ENCODE data around the gene EXOC4.

Gene EXOC4

DNA sequence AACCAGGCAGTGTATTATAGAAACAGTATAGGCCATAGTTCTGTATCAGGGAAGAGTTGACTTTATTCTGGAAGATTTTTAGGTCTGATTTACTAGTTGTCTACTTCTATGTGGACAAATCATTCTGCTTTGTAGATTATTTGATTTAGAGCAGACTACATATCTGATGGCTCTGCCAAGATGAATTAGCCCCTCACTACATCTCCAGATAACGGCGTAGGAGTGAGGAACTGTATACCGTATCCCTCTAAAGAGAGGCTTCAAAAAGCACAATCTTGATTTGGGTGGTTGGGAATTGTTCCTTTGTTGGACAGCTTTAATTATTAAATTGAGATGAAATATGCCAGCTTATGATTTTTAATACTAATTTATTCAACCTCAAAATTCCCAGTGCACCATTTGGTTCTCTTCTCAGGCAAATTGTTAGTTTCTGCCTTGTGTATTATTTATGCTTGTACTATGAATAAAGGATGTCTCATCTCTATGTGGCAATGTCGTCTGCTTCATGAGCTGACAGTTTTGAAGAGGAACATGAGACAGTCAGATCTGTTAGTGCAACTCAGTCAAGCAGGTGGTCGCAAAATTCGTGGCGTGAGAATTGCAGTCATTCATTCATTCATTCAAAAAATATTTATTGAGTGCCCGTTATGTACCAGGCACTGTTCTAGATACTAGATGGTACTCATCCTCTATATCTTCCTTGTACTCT is 422.8 kb downstream of the EXOC4 start:
- DNase-seq (ENCODE audit: low read depth) = no peak

- no peak for DNase-seq (ENCODE audit: low read depth)
Measured at GRCh38 chr7:133676805-133677370, 424.0 kb downstream of the EXOC4 start.

DNA sequence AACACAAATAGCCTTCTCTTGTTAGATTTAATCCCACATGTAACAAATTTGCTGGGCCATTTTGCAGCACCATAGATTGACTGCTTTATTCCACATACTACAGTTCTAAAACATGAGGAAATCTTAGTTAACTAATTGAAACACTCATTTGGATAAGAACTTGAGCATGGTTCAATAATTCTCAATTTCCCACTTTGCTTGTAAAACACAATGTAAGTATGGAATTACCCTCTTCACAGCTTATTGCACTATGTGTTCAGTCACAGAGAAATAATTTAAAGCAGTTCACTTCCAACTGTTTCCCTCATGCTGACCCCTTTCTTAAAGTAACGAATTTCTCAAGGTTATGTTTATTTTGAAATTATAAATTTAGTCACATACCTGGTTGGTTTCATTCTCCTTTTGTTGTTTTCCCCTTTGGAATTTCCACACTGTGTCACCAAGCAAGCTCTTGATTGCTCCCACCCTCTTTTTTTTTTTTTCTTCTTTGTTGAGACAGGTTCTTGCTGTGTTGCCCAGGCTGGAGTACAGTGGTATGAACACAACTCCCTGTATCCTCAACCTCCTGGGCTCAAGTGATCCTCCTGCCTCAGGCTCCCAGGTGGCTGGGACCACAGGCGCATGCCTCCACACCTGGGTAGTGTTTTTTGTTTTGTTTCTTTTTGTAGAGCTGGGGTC is 425.4 kb downstream of the EXOC4 start:
- DNase-seq (ENCODE audit: low read depth) = no peak

DNA sequence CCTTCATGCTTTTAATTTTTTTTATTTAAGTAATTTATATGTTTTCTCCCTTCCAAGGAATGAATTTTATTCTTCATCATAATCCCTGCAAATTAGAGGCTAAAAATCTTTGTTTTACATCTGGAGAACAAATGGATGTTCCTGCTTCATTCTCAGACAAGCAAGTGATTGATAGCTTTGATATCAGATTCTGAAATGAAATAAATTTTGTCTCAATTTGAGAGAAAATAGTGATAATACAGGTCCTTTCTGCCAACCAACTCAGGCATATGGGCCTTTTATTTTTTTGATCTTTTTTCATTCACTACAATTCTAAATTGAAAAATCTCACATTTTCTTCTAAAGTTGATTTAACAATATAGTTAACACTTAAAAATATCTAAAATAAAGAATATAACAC is 427.1 kb downstream of the EXOC4 start:
- no peak for DNase-seq (ENCODE audit: low read depth)

GRCh38 chr7:133681529-133681928 is 428.7 kb downstream of the EXOC4 start:
- no peak for DNase-seq (ENCODE audit: low read depth)

DNA sequence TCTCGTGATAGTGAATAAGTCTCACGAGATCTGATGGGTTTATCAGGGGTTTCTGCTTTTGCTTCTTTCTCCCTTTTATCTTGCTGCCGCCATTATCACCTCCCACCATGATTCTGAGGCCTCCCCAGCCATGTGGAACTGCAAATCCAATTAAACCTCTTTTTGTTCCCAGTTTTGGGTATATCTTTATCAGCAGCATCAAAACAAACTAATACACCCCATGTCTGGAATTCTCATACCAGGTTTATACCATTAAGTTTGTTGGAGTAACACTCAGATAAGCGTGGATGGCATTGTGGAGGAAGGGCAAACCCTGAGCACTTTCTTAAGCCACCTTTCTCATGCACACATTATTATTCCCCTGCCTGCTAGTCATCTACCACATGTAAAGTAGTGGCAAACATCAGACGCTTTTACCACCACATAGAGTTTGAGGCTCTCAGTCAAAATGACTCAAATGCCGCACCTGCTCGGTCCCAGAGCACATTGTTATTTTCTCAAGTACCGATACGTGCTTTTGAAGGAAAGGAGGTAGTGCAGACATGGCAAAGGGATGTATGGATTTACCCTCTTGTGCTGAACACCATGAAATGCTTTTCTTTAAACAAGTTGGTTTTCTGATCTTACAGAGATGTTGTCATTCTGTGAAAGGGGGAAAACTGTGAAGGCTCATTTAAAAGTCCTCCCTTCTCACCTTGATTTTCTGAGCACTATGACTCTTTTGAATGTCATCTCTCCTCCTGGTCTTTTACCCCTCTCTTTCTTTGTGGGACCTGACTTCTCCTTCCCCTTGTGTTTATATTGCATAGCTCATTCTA is 429.7 kb downstream of the EXOC4 start:
- no peak for DNase-seq (ENCODE audit: low read depth)

- DNase-seq (ENCODE audit: low read depth) = no peak
Measured at GRCh38 chr7:133683182-133683454, 430.2 kb downstream of the EXOC4 start.

DNA sequence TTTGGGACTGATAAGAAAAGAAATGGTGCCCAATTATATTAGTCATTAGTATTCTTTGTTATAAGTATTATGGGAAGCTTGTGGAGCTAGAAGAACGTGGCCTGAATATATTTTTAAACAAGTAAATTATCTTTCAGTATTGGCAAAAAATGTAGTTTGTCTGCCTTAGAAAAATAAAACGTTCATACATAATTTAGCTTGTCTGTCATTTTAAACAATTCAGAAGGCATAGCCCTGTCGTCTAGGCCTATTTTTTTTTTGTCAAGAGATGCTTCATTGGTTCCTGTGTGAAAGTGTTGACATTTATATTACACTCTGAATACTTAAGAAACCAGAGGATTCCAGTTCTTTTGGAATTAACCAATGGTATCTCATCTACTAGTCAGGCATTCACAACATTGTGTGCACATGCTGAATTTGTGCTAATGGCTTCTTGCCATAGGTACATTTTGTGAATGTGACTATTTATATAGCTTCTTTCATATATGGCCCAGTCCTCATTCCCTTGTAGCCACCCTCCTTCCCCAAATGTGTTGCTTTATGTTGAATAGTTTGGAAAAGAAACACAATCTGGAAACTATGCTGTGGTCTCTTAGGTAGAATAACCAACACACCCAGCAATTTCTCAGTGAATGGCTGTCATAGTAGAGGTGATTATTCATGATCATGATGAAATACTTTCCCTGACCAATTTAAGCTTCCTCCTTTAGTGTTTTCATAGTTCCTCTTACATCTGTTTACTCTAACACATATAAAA is 435.8 kb downstream of the EXOC4 start:
- no peak for DNase-seq (ENCODE audit: low read depth)

GRCh38 chr7:133690740-133691139 is 437.9 kb downstream of the EXOC4 start:
- no peak for DNase-seq (ENCODE audit: low read depth)

GRCh38 chr7:133691727-133692610 is 439.1 kb downstream of the EXOC4 start:
- DNase-seq (ENCODE audit: low read depth) = no peak

DNA sequence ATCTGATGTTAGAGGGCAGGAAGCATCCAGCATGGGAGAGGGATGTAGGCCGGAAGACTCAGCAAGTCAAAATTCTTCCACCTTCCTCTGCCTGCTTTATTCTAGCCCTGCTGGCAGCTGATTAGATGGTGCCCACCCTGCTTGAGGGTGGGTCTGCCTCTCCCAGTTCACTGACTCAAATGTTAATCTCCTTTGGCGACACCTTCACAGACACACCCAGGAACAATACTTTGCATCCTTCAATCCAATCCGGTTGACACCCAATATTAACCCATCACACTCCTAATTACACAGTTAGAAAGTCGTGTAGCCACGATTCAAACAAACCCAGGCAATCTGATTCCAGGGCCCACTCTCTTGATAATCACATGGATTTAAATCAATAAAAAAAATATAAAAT is 440.4 kb downstream of the EXOC4 start:
- DNase-seq (ENCODE audit: low read depth) = no peak

DNA sequence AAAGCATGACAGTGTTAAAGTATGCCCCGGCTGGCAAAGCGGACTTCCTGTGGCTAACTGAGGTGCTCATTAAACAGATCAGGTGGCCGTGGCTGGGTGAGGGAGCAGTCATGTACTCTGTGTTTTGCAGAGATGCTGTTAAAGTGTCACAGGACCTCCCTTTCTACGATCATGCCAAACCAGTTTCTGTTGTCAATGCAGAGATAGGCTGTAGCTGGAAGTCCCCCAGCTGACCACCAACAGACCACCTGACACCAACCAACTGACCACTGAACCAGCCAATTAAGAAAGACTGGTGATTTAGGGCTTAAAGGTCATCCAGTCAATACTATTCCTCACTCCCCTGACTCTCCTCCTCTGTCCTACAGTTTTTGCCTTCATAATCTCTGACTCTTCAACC is 443.2 kb downstream of the EXOC4 start:
- no peak for DNase-seq (ENCODE audit: low read depth)

- DNase-seq (ENCODE audit: low read depth) = no peak
Measured at GRCh38 chr7:133697585-133697984, 444.7 kb downstream of the EXOC4 start.

DNA sequence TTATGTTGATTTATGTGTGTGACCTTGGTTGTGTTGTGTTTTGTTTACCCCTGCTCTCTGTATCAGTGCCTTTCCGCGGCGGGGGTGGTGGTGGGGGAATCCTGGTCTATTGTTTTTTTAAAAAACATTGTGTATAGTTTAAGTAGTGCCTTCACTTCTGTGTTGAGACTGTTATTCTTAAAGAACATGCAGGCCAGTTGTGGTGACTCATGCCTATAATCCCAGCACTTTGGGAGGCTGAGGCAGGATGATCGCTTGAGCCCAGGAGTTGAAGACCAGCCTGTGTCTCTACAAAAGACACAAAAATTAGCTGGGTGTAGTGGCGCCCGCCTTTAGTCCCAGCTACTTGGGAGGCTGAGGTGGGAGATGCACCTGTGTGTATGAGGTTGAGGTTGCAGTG is 445.2 kb downstream of the EXOC4 start:
- DNase-seq (ENCODE audit: low read depth) = no peak

- no peak for DNase-seq (ENCODE audit: low read depth)
Measured at GRCh38 chr7:133699386-133699785, 446.5 kb downstream of the EXOC4 start.

DNA sequence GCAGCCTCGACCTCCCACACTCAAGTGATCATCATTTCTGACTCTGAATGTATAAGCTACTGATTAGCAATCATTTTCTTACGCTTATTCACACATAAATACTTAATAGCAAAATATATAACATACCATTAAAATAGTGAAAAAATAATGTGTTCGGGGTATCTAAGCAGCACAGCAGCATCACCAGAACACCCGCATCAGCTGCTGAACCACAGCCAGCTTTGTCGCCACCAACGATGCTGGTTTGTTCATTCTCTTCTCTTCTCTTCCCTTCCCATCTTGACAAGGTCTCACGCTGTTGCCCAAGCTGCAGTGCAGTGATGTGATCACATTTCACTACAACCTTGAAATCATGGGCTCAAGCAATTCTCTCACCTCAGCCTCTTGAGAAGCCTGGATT is 449.2 kb downstream of the EXOC4 start:
- no peak for DNase-seq (ENCODE audit: low read depth)

DNA sequence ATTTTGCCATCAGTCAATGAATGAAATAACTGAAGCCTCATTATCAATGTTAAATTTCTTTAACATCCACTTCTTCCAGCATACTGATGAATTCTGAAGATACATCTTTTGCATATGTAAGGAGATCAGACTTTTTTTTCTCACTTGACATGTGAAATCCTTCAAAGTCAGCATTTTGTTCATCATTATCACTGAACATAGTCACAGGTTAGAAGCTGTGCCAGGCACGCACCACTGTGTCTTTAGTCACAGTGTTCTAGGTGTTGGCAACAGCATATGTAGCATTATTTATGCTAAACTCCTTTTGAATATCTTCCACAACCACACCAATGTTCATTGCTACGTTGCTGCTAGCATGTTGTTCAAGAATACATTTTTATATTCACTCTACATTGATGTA is 450.1 kb downstream of the EXOC4 start:
- no peak for DNase-seq (ENCODE audit: low read depth)

DNA sequence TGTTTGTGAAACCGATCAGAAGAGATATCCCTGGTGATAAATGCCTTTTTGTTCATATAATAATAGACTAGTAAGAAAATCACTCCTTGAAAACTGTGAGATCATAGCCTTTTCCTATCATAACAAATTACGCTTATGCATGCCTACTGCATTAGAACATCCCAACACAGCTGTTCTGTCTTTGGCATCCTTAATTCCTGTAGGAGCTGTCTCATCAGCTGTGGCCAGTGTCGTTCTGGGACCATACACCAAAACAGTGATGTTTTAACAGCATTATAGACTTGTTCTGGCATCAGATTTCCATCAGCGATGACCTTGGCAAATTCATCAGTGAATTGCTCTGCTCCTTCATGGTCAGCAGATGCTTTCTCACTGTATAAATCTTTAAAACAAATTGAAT is 450.7 kb downstream of the EXOC4 start:
- no peak for DNase-seq (ENCODE audit: low read depth)

- no peak for DNase-seq (ENCODE audit: low read depth)
Measured at GRCh38 chr7:133704453-133704852, 451.6 kb downstream of the EXOC4 start.

- no peak for DNase-seq (ENCODE audit: low read depth)
Measured at GRCh38 chr7:133705596-133705995, 452.7 kb downstream of the EXOC4 start.

- no peak for DNase-seq (ENCODE audit: low read depth)
Measured at GRCh38 chr7:133706016-133706415, 453.1 kb downstream of the EXOC4 start.
